Activated CD8-positive, alpha-beta T cell treated with anti-CD3 and anti-CD28 coated beads for 36 hours (primary cell): ENCODE data around the gene FAM13A. TPM values are rescaled to one million over a fixed set of nuclear protein-coding genes. Genes with fewer than 3 reads are reported as not detected.

Experiments used
- ATAC-seq: fragments of 200-7000 bp; cut with Tn5 transposase; one replicate; pipeline ENCODE4 v1.10.0; 2021; ENCODE audit warnings: mild to moderate bottlenecking, moderate library complexity
- CTCF ChIA-PET: fragments of 350-600 bp; sonication (Branson Sonifier 250); formaldehyde crosslinking; loops from one replicate; lab custom pipeline; 2021; ENCODE audit warnings: antibody characterized with exemption; lab: Charles Lee
- POLR2A ChIA-PET: fragments of 350-600 bp; sonication (Branson Sonifier 250); formaldehyde crosslinking; loops from one replicate; lab custom pipeline; 2021; ENCODE audit warnings: antibody characterized with exemption; lab: Charles Lee
- DNase-seq: peaks from one replicate; pipeline ENCODE4 v3.0.0-alpha.2; 2020
- H3K27ac Mint-ChIP-seq: one replicate; pipeline ENCODE4 v1.8.0; 2021; ENCODE audit warnings: mild to moderate bottlenecking, mixed read lengths
- H3K27me3 Mint-ChIP-seq: one replicate; pipeline ENCODE4 v1.8.0; 2021; ENCODE audit warnings: mixed read lengths
- H3K36me3 Mint-ChIP-seq: one replicate; pipeline ENCODE4 v1.8.0; 2021; ENCODE audit warnings: low read depth, mixed read lengths
- H3K4me1 Mint-ChIP-seq: one replicate; pipeline ENCODE4 v1.8.0; 2021; ENCODE audit warnings: low read depth, mixed read lengths
- H3K4me3 Mint-ChIP-seq: one replicate; pipeline ENCODE4 v1.8.0; 2021; ENCODE audit warnings: mild to moderate bottlenecking, moderate library complexity, mixed read lengths
- H3K9me3 Mint-ChIP-seq: one replicate; pipeline ENCODE4 v1.8.0; 2021; ENCODE audit warnings: mixed read lengths
- CTCF ChIP-seq: fragments of 200-600 bp; IDR thresholded peaks from one replicate; pipeline ENCODE4 v1.8.0; 2022; ENCODE audit warnings: antibody characterized with exemption, mild to moderate bottlenecking
- intact Hi-C: fragments of 100-400 bp; cut with micrococcal nuclease; formaldehyde crosslinking; loops from one replicate; pipeline ENCODE4 v1.10.0; 2022
- total RNA-seq, 2 experiments: library from RNA; stranded (reverse); gene quantifications; one replicate each; pipeline ENCODE4 v1.2.3, GENCODE V29; 2021

The FAM13A gene
- total RNA-seq, 2 experiments from 2014 or later = 4.5 to 6.0 TPM

DNA sequence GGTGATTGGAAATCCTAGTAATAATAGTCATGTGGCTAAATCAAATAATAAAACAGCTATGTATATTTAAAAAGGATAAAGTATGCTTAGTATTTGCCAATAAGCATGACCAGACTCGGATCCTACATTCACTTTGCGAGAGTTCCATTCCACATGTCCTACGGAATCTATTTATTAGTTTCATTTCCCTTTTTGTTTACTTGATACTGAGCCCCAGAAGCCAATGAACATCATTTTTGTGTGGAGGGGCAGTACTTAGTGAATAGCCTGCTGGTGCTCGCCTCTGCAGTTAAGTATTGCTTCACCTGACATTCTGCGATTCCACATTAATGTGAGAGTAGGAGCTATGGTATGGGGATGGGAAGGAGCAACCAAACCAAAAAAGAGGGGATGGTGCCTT is 300.8 kb downstream of the FAM13A start:
- Mint-ChIP-seq H3K4me3 (no peak overlapping the region), H3K36me3 (no peaks in the 10 kb centered on the region), H3K27ac (no peak overlapping the region), H3K27me3 (peaks cover 1% of the 10 kb centered on the region), H3K4me1 (no peaks in the 10 kb centered on the region), H3K9me3 (no peaks in the 10 kb centered on the region)
- intact Hi-C loops = no loop called here
- TF ChIP-seq CTCF = no peak
- POLR2A ChIA-PET = no interaction called here
- CTCF ChIA-PET = interaction anchor here (1.0 to 1.9 kb wide), 5 partner anchors 9 to 267 kb away, joined by 3 to 4 read pairs (median 3); no protein-coding TSS in a partner anchor
- ATAC-seq (no peak), DNase-seq (no peak)

- Mint-ChIP-seq H3K9me3 (no peaks in the 10 kb centered on the region), H3K4me1 (no peaks in the 10 kb centered on the region), H3K27me3 (peaks cover 1% of the 10 kb centered on the region), H3K27ac (no peak overlapping the region), H3K36me3 (no peaks in the 10 kb centered on the region), H3K4me3 (no peak overlapping the region)
- no peak for ATAC-seq
- no peak for TF ChIP-seq CTCF
- POLR2A ChIA-PET = interaction anchor here (1.3 kb wide), 1 partner anchor 11 kb away, joined by 3 read pairs; no protein-coding TSS in a partner anchor
- CTCF ChIA-PET = interaction anchor here (1.0 to 1.5 kb wide), 3 partner anchors 9 to 82 kb away, joined by 3 to 4 read pairs (median 3); no protein-coding TSS in a partner anchor
- no peak for DNase-seq
- intact Hi-C loops = no loop called here
Measured at GRCh38 chr4:88755454-88755853, 301.5 kb downstream of the FAM13A start.

DNA sequence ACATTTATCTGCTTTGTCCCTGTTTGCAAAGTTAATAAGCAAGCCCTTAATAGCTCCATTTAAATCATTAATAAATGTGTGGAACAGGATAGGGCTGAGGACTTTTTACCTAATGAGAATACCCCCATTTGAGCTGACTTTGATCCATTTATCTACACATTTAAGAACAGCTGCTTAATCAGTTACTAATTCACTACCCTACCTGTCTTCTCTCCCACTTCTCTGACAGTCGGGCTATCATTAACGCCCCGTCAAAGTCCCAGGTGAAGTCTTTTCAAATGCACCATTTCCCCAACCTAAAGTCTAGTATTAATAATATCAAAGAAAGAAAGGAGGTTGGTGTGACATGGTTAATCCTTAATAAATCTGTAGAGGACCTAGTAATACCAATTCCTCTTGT is 302.2 kb downstream of the FAM13A start:
- H3K9me3 Mint-ChIP-seq = no peaks in the 10 kb centered on the region
- no peak overlapping the region for H3K4me3 Mint-ChIP-seq
- no peak overlapping the region for H3K27ac Mint-ChIP-seq
- no peak for TF ChIP-seq CTCF
- ATAC-seq (no peak), DNase-seq (no peak)
- POLR2A ChIA-PET = interaction anchor here (1.3 kb wide), 1 partner anchor 11 kb away, joined by 3 read pairs; no protein-coding TSS in a partner anchor
- CTCF ChIA-PET = interaction anchor here (0.8 kb wide), 1 partner anchor 267 kb away, joined by 3 read pairs; no protein-coding TSS in a partner anchor
- peaks cover 1% of the 10 kb centered on the region for H3K27me3 Mint-ChIP-seq
- no peaks in the 10 kb centered on the region for H3K4me1 Mint-ChIP-seq
- intact Hi-C loops = no loop called here
- H3K36me3 Mint-ChIP-seq = no peaks in the 10 kb centered on the region

DNA sequence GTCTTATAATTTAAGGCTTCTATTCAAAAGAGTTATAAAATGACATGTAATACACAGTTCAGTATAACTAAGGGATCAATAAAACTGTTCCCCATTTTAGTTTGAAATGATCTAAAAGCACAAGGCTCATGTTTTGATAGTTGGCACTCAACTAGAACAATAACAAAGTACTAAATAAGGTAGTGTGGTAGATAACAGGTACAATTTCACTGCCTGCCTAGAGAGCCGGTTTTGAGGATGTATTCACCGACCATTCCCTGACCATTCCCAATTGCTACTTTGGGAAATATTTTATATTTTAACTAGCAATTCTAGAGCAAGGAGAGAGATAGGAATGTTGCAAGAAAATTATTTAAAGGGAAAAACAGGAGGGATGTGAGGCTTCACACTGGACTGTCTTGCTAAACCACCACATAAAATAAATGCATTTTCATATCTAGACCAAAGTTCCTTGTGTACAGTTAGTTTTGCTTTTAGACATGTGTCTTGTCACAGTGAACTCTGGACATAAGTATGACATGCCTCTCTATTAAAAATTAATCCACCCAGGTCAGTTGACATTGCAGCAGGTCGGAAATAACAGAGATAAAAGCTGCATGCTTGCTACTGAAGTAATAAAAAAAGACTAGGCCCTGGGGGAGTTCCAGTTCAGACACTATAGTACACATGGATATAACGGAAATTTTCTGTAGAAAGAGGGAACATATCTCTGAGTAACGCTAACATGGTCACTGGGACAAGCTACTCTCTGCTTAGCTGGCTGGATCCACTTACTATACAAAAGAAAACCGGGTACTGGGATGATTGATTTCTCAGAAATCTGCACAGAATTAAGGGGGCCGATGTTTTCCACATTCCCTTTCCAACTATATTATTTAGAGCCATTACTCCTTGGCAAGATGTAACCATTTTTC is 303.1 kb downstream of the FAM13A start:
- Mint-ChIP-seq H3K4me3 (no peak overlapping the region), H3K36me3 (no peaks in the 10 kb centered on the region)

More for the DNA sequence above, 303.1 kb downstream of the FAM13A start:
- intact Hi-C loops = no loop called here
- no peak for TF ChIP-seq CTCF
- Mint-ChIP-seq H3K27me3 (peaks cover 1% of the 10 kb centered on the region), H3K9me3 (no peaks in the 10 kb centered on the region), H3K27ac (no peak overlapping the region), H3K4me1 (no peaks in the 10 kb centered on the region)
- ATAC-seq = no peak
- ChIA-PET POLR2A (interaction anchor here (1.3 kb wide), 1 partner anchor 12 kb away, joined by 3 read pairs; no protein-coding TSS in a partner anchor), CTCF (no interaction called here)
- DNase-seq = no peak
